ENCODE results near the gene TMEM163. TPM values are rescaled to one million over a fixed set of nuclear protein-coding genes. Genes with fewer than 3 reads are reported as not detected.

Gene TMEM163
- total RNA-seq, 1 experiment from 2014 or later, result 4.1 TPM

GRCh38 chr2:134406736-134407135, 312.1 kb downstream of the TMEM163 start:
- Histone ChIP-seq H3K4me1 (peaks cover 4% of the 10 kb centered on the region), H3K4me3 (ENCODE audit: low read depth, low read length) (no peak overlapping the region), H3K27me3 (replicated peaks; ENCODE audit: control insufficient read depth, insufficient read depth, low read length) (no peaks in the 10 kb centered on the region), H3K36me3 (ENCODE audit: control insufficient read depth, insufficient read depth, low read length) (no peaks in the 10 kb centered on the region), H3K9me3 (no peaks in the 10 kb centered on the region)
- no peak overlapping the region for H3K4me3 Mint-ChIP-seq (ENCODE audit: unreplicated experiment)
- H3K9me3 Mint-ChIP-seq (ENCODE audit: unreplicated experiment), result no peaks in the 10 kb centered on the region
- TF ChIP-seq CTCF (IDR thresholded peaks at IDR 0.05; ENCODE audit: insufficient read depth in 1 of 2, low read depth in 1 of 2, low read length in 1 of 2, severe bottlenecking in 1 of 2, unreplicated experiment in 1 of 2), result no peak
- no peak for DNase-seq
- H3K4me1 Mint-ChIP-seq (ENCODE audit: low read depth, unreplicated experiment), result no peaks in the 10 kb centered on the region
- H3K27ac Mint-ChIP-seq (ENCODE audit: unreplicated experiment), result no peak overlapping the region
- no peaks in the 10 kb centered on the region for H3K36me3 Mint-ChIP-seq (ENCODE audit: insufficient read depth, unreplicated experiment)
- BruUV-seq (replicated peaks), result no TSS peak
- no peaks in the 10 kb centered on the region for H3K27me3 Mint-ChIP-seq (ENCODE audit: insufficient read depth, unreplicated experiment)
- CTCF ChIA-PET, result interaction anchor here (0.9 kb wide), 1 partner anchor 288 kb away, joined by 3 read pairs; no protein-coding TSS in a partner anchor
- POLR2A ChIA-PET, result no interaction called here
- intact Hi-C loops (cut with micrococcal nuclease; ENCODE audit: unreplicated experiment), result no loop called here

- no peak overlapping the region for H3K27ac Mint-ChIP-seq (ENCODE audit: unreplicated experiment)
- no peaks in the 10 kb centered on the region for H3K27me3 ChIP-seq (replicated peaks; ENCODE audit: control insufficient read depth, insufficient read depth, low read length)
- no peaks in the 10 kb centered on the region for H3K36me3 Mint-ChIP-seq (ENCODE audit: insufficient read depth, unreplicated experiment)
- no peak for DNase-seq
- H3K9me3 Mint-ChIP-seq (ENCODE audit: unreplicated experiment), result no peaks in the 10 kb centered on the region
- ChIA-PET CTCF (interaction anchor here (0.9 kb wide), 1 partner anchor 288 kb away, joined by 3 read pairs; no protein-coding TSS in a partner anchor), POLR2A (interaction anchor here (0.6 kb wide), 1 partner anchor 10 kb away, joined by 3 read pairs; no protein-coding TSS in a partner anchor)
- no peaks in the 10 kb centered on the region for H3K27me3 Mint-ChIP-seq (ENCODE audit: insufficient read depth, unreplicated experiment)
- no peak overlapping the region for H3K4me3 ChIP-seq (ENCODE audit: low read depth, low read length)
- no peaks in the 10 kb centered on the region for H3K4me1 Mint-ChIP-seq (ENCODE audit: low read depth, unreplicated experiment)
- no TSS peak for BruUV-seq (replicated peaks)
- H3K4me3 Mint-ChIP-seq (ENCODE audit: unreplicated experiment), result no peak overlapping the region
- H3K4me1 ChIP-seq, result no peaks in the 10 kb centered on the region
- no peak for TF ChIP-seq CTCF (IDR thresholded peaks at IDR 0.05; ENCODE audit: insufficient read depth in 1 of 2, low read depth in 1 of 2, low read length in 1 of 2, severe bottlenecking in 1 of 2, unreplicated experiment in 1 of 2)
- intact Hi-C loops (cut with micrococcal nuclease; ENCODE audit: unreplicated experiment), result no loop called here
- H3K9me3 ChIP-seq, result no peaks in the 10 kb centered on the region
- no peaks in the 10 kb centered on the region for H3K36me3 ChIP-seq (ENCODE audit: control insufficient read depth, insufficient read depth, low read length)
Observed at GRCh38 chr2:134406311-134406710, 312.5 kb downstream of the TMEM163 start.

Other genes starting within 250 kb of the TMEM163 start
- not detected in 2 replicates for gene ACMSD, start 119.6 kb upstream of the TMEM163 start, total RNA-seq (2022)
- 39.4 and 42.9 TPM in 2 replicates for gene CCNT2, start 199.8 kb upstream of the TMEM163 start, total RNA-seq (2022)

Measured in Caco-2 (cell line).